IPS DF 19.7 (cell line): Measurements from ENCODE around the gene ZNF837.
A peak's percentile ranks its signal among the peaks of the same experiment; 100 is the strongest.
"Not testable (repeated sequence)": the region's sequence is repeated elsewhere in the genome, so short reads cannot be mapped to it uniquely, and the experiment has no call there.

Experiments
- DNase-seq: peaks from one replicate; pipeline ENCODE4 v3.0.0-alpha.2; 2013; ENCODE audit warnings: low read depth, low spot score

The ZNF837 gene

DNA sequence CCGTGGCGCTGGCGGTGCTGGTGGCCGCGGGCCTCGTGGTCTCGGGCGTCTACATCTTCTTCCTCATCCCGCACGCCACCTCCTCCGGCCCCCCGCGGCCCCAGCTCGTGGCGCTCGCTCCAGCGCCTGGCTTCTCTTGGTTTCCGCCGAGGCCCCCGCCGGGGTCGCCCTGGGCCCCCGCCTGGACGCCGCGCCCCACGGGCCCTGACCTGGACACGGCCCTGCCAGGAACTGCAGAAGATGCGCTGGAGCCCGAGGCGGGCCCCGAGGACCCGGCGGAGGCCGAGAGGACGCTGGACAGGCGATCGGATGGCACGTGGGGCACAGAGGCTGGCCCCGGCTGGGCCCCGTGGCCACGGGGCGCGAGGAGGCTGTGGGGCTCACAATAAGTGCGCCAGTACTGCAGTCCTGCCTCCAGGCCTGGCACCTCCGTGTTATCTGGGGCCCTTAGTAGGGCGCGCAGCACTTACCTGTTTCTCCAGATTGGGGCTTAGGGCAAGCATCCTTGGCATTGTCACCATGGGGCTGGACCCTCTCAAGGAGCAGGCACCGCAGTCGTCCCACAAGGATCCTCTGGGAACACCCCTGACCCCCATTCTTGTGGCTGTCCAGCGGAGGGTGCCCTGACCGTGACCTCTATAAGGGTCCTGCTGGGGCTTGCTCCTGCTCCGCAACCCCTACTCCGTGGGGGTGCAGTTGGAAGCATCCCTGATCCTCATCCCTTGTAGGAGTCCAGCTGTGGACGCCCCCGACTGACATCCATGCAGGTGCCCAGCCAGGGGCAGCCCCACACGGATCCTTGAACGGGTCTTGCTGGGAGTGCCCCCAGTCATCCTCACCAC is 16.1 kb upstream of the ZNF837 start:
- no peak for DNase-seq

DNA sequence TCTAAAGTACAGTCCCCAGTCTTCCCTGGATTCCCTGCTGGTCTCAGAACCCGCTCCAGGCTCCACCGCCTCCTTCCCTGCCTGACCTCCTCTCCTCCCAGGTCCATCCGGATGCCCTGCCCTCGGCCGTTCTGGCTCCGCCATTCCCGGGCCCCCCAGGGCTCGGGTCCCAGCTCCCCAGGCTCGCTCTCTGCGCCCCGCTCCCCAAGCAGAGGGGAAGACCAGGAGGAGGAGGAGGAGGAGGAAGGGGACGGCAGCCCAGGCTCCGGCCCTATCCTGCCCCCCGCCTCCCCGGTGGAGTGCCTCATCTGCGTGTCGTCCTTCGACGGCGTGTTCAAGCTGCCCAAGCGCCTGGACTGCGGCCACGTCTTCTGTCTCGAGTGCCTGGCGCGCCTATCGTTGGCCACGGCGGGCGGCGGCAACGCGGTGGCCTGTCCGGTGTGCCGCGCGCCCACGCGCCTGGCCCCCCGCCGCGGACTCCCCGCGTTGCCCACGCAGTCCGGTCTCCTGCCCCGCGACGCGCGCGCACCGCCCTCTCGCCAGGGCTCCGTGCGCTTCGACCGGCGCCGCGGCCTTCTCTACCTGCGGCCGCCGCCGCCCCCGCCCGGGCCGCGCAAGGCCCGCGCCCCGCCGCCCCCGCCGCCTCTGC is 15.3 kb upstream of the ZNF837 start:
- DNase-seq, result no peak

DNA sequence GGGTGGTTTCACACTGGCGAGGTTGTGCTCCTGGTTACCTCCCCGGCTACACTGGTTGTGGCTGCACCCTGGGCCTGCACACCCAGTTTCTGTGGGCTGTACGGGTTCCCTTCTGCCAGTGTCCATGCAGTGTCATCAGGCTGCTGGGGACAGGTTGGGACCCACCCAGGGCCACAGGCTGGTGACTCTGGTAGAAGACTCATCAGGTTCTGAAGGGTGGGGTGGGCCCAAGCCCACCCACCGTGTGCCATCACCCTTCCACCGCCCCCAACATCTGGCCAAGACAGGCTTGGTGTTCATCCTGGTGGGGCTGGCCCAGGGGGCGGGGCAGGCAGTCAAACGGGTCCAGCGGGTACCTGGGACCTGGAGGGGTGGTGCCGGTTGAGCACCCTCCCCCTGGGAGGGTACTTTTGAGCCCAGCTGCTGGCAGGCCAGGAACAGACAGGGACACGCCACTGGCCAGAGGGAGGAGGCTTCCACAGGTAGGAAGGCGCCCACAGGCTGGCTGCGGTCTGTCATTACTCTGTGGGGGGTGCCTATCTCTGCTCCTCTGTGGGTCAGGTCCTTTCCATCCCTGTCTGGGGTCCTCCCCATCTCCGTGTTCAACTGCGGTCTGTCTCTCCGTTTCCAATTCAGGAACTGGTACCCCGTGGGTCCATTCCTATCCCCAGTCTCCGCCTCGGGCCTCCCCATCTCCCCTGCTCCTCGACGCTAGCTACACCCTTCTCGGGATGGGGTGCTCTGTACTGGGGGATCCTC is 14.6 kb upstream of the ZNF837 start, which contains the start of gene RNF225:
TSS of gene RNF225 (plus strand) at position 437 of the 759 bp plus-strand sequence. CDS start 434 bp downstream, outside the sequence.
- no peak for DNase-seq

DNA sequence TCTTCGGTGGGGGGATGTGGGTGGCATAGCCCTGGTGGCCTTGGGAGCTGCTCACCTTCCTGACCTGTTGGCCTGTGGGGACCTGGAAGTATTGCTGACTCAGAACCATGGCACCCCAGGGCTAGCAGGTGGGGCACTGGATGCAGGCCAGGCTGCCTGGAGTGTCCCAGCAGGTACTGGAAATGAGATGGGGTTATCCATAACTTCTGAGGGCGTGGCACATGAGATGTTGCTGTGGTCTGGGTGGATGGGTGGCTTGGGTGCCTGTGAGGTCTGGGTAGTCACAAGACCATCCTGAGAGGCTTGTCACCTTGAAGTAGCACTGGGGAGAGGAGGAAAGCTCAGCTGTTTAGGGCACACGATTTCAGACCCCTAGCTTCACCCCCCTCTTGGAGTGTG is 14.0 kb upstream of the ZNF837 start:
- no peak for DNase-seq

DNA sequence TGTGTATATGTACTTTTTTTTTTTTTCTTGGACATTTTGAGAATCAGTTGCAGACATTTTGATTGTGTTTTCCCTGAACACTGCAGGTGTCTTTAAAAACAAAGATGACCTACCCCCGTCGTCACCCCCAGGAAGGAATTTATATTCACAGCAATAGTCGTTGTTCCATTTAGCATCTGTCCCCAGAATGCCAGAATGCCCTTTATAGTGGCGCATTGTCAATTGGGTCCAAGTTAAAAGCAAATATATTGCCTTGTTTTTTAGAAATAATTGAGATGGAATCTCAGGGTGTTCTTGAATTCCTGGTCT is 12.8 kb upstream of the ZNF837 start:
- DNase-seq, result no peak

DNA sequence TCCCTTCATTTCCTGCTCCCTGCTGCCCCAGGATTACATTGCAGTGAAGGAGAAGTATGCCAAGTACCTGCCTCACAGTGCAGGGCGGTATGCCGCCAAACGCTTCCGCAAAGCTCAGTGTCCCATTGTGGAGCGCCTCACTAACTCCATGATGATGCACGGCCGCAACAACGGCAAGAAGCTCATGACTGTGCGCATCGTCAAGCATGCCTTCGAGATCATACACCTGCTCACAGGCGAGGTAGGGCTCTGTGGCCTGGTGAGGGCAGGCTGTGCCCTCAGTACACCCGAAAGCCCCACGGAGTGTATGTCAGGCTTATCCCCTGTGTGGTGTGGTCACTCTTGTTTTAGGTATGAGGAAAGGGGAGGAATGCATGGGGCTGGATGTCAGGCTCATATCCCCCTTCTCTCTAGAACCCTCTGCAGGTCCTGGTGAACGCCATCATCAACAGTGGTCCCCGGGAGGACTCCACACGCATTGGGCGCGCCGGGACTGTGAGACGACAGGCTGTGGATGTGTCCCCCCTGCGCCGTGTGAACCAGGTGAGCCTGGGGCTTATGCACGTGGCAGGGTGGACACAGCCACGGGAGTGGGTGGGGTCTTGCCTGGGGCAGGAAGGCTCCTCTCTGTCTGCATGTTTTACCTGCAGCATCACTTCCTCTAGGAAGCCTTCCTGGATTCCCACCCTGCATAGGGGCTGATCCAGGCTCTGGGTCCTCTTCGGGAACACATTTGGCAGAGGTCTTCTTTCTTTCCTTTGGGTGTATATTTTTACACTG is 12.3 kb upstream of the ZNF837 start:
- no peak for DNase-seq

DNA sequence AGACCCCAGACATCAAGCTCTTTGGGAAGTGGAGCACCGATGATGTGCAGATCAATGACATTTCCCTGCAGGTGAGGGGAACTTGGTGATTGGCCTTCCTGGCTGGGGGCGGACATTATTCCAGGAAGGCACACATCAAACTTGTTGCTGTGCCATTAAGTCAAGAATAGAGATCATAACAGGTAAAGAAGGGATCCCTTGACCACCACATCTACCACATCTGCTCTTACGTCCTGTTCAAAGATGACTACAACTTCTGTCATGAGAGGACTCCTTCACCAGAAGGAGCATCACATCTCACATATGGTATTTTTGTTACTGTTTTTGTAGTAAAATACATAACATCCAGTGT is 7.3 kb upstream of the ZNF837 start:
- DNase-seq, result no peak

DNA sequence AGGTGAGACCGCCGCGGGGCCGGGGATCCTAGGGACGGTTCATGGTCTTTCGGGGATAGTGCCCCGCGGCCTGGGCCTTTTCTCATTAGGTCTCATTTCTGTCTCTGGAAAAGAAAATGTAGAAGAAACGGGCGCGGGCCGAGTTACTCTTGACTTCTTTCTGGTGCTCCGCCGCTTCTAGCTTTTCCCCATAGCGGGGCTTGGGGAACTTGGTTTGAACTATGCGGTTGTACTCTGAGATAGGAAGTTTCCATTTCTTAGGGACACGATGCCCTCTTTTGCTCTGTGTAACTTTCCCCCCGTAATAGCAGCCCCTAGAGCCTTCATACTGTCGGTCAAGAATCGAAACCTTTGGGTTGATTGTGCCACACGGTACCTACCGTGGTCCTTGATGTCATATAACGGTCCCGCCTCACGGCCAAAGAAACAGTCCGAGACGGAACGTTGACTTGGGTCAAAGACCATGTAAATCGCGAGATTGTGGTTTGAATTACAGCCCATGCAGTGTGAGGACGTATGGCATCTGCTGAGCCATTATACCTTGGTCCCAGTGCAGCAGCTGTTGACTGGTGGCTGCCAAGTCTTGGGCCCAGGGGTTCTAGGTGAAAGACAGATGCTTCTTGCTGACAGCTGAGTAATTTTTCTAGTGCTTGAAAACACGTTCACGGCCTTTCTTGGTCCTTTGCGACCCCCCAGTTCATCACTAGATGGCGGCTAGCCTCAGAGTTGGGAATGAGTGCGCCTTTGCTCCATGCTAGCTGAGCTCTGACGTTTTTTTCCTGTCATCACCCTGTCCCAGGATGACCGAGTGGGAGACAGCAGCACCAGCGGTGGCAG is 6.7 kb upstream of the ZNF837 start:
- no peak for DNase-seq

DNA sequence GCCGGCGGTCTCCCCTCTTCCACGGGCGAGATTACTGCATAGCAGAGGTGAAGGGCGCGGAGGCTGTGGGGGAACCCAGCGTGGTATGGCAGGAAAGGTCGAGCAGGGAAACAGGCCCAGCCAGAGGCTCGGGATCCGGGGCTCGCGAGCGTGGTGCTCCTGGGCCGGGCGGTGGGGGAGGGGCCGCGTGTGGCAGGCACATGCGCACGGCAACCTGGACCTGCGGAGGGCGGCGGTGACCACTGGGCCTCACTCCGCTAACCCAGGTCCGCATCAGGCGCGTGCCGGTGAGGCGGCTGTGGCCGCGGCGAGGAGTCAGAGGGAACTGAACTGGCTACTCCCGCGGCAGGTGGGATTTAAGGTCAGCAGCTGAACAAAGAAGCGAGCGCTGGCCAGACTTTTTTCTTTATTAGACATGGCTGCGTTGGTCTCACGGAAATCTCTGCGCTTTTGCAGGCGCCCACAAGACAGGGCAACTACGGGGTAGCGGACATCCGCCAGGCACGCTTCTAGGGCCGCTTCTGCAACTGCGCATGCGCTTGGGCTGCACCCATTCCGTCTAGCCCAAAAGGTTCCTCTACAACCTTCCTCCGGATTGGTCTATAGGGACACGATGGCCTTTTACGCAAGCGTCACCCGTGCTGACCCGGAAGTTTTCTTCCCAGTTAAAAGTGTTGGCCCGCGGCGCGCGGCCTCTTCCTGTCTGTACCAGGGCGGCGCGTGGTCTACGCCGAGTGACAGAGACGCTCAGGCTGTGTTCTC is 5.9 kb upstream of the ZNF837 start, which contains the start of gene RPS5:
TSS of gene RPS5 (plus strand) at position 694 of the 762 bp plus-strand sequence. CDS start 869 bp downstream, outside the sequence.
- DNase-seq, result peak; percentile 98

DNA sequence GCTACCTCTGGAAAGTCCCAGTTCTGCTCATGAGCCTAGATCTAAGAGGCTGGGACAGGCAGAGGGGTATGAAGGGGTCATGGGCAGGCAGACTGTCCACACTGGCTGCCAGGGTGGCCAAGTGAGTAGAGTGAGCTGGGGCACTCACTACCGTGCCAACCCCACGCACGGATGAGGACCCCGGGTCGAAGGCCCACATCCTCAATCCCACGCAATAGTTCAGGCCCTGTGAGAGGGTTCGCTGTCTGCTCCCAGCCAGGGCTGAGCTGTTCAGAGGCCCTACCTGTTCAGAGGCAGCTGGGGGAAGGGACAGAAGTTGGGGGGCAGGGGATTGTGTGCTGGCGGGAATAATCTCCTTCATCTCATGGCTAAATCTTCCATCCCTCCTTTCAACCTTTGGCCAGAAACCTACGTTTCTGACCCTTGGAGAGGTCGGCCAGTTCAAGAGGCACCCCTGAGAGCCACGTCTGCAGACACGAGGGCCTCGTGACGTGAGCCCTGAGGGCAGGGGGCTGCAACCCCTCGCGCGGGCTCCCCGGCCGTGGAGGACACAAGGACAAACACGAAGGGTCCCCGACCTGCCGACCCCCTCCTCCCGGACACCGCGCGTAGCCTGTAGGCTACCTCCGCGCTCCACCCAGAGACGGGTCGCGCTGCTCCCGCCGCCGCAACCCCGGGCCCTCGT is 5.2 kb upstream of the ZNF837 start:
- no peak for DNase-seq

DNA sequence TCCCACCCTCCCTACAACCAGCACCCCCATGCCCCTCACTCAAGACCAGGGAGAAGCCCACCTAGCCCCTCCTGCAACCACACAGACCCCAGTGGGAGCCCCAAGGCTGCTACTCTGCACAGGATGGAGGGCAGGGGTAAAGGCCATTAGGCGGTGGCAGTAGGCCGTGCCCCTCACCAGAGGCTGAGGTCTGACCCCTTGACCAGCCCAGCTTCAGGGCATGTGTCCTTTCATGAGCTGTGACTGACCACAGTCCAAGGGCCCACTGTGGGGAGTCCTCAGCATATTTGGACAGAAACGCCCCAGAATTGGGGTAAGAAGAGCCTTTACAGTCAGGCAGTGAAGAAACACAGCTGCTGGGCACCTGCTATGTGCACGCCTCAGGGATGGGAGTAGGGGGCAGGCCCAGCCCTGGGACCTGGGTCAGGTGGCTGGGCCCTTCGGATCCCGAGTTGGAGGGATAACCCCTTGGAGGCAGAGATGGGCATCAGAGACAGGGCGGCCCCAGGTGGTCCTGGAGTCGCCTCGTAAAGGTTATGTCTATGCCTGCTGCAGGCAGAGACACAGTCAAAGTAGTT is 4.6 kb upstream of the ZNF837 start:
- no peak for DNase-seq

DNA sequence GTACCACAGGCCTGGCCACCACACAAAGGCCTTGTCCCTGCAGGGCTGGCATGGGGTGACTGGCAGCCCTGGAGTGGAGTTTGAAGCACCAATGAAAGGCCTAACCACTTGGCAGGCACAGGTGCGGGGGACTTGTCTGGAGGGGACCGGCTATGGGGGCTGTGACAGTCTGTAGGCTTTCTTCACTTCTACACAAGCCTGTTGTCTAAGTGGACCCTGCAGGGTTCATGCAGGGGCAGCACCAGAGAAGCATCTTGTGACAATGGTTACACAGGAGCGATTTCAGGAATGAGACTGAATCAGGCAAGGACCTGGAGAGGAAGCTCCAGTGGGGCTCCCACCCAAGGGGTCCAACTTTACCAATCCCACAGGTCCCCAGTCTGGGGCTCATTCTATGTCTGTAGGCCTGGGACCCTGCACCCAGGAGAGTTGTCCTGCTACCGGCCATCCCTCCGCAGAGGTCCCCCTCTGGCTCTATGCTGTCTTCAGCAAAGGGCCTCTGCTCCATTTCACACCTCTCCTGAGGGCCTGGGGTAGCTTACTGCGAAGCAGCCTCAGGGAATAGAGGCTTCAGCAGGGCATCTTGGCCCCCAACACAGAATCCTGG is 2.3 kb upstream of the ZNF837 start:
- DNase-seq, result no peak

DNA sequence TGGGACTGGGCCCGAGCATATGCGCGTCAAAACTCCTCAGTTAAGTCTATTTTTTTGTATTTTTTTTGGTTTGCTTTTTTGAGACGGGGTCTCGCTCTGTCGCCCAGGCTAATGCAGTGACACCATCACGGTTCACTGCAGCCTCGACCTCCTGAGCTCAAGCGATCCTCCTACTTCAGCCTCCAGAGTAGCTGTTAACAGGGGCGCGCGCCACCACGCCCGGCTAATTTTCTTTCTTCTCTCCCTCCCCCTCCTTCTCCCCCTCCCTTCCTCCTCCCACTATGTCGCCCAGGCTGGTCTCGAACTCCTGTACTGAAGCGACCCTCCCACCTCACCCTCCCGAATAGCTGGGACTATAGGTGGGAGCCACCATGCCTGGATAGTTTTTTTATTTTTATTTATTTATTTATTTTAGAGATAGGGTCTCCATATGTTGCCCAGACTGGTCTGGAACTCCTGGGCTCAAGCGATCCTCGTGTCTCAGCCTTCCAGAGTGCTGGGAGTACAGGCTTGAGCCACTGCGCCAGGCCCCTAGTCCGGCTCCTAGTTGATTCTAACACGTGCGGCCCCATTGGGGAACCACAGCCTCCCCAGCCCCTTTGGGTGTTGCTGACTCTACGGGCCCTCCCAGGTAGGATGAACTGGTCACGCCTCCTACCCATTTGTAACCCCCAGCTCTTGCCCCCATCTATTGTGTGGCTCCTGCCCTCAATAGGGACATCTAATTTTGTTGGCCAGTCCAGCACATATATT is 806 bp upstream of the ZNF837 start:
- no peak for DNase-seq

DNA sequence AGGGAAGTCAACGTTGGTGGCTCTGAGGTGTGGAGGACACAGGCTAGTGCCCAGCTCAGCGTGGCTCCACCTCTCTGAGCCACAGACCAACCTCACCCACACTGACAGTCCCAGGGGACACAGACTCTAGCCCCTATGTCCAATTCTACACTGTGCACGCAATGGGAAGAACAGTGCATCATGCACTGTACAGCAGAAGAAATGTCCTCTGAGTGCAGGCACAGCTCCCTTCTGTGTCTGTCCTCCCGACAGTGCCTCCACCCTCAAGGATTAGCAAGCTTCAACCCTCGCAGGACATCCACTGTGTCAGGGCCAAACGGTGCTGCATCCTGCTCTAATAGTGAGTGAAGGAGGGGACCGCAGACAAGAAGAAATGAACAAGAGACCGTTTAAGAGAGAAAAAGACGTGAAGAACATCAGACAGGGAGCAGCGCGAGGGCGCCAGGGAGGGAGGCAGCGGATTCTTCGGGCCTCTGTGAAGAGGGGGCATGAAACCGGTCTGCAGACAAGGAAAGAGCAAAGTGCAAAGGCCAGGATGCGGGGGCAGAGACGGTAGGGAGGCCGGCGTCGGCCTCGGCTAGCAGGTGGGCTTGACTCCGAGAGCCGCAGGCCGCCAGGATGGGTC is 681 bp downstream of the ZNF837 start:
- no peak for DNase-seq

DNA sequence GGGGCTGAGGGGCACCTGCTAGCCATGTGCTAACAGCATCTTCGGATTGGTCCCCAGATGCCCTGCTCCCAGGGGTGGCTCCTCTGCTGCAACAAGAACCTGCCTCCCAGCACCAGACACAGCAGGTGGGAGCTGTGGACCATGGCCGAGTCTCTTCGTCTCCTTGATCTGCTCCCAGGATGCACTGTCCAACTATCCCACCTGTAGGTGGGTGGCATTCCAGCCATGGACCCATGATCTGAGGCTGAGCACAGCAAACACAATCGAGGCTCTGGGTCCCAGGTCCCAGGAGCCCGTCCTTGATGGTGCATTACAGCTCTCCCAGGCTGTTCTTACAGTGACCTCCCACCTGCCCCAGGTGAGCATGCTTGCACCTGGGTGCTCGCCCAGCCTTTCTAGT is 1.6 kb downstream of the ZNF837 start:
- DNase-seq, result no peak

DNA sequence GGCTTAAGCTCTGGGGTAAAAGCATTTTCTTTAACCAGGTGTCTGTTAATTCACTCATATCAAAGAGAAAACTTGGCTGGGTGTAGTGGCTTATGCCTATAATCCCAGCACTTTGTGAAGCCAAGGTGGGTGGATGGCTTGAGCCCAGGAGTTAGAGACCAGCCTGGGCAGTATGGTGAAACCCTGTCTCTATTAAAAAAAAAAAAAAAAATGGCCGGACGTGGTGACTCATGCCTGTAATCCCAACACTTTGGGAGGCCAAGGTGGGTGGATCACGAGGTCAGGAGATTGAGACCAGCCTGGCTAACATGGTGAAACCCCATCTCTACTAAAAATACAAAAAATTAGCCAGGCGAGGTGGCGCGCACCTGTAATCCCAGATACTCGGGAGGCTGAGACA is 4.1 kb downstream of the ZNF837 start:
- not testable (repeated sequence) for DNase-seq

DNA sequence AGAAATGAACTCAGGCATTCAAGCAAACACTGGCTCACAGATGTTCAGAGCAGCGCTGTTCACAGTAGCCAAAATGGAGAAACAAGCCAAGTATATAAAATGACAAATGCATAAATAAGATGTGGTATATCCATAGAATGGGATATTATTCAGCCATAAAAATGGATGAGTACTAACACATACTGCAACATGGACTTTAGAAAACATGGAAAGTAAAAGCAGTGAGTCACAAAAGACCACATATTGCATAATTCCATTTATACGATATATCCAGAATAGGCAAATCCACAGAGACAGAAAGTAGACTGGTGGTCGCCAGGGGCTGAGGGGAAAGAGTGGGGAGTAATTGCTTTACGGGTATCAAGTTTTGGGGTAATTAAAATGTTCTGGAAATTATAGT is 6.6 kb downstream of the ZNF837 start:
- no peak for DNase-seq
